HG03280 (cell line): ENCODE data around the gene GNG12.
"Not testable (repeated sequence)": the region's sequence is repeated elsewhere in the genome, so short reads cannot be mapped to it uniquely, and the experiment has no call there.

Experiments used
- ATAC-seq: cut with Tn5 transposase; IDR thresholded peaks from one replicate; pipeline ENCODE4 v1.9.1; 2021; ENCODE audit warnings: mild to moderate bottlenecking, moderate library complexity; ENCODE audit not compliant: unreplicated experiment

The GNG12 gene

GRCh38 chr1:67665307-67665706, 168.0 kb downstream of the GNG12 start:
- ATAC-seq: not testable (repeated sequence)

- ATAC-seq: no peak
These were observed 169.2 kb downstream of the GNG12 start for GRCh38 chr1:67664048-67664447.

GRCh38 chr1:67662884-67663283, 170.4 kb downstream of the GNG12 start:
- ATAC-seq: no peak

- no peak for ATAC-seq
These were observed 174.0 kb downstream of the GNG12 start for GRCh38 chr1:67659229-67659628.

- ATAC-seq: not testable (repeated sequence)
These were observed 176.1 kb downstream of the GNG12 start for GRCh38 chr1:67657152-67657551.

- ATAC-seq: no peak
These were observed 177.7 kb downstream of the GNG12 start for GRCh38 chr1:67655581-67655980.

- ATAC-seq: no peak
These were observed 180.0 kb downstream of the GNG12 start for GRCh38 chr1:67653304-67653703.

GRCh38 chr1:67652800-67653199, 180.5 kb downstream of the GNG12 start:
- ATAC-seq: peak; percentile 39
